Liver (tissue), 9 donors: ENCODE measurements around the gene CDK11B. TPM values are rescaled to one million over a fixed set of nuclear protein-coding genes. Genes with fewer than 3 reads are reported as not detected.
A peak's percentile ranks its signal among the peaks of the same experiment; 100 is the strongest.

Experiments
- DNase-seq: peaks from one replicate; pipeline ENCODE4 v3.0.0-alpha.2; 2017; ENCODE audit warnings: low spot score
- H3K27ac ChIP-seq, 2 donors: one replicate each; pipeline ENCODE4 v1.7.0; 2013; ENCODE audit warnings: inconsistent platforms in 2 of 2, low read length in 2 of 2, control low read depth in 1 of 2, low read depth in 1 of 2, mild to moderate bottlenecking in 1 of 2
- H3K27me3 ChIP-seq, 4 donors: one replicate each; pipeline versions ENCODE4 v1.6.1 to v1.7.0; 2013; ENCODE audit warnings: low read length in 3 of 4, inconsistent platforms in 1 of 4, mild to moderate bottlenecking in 1 of 4, moderate library complexity in 1 of 4; ENCODE audit not compliant: control insufficient read depth in 4 of 4, insufficient read depth in 4 of 4
- H3K36me3 ChIP-seq, 4 donors: one replicate each; pipeline versions ENCODE4 v1.6.1 to v1.7.0; 2013; ENCODE audit warnings: low read length in 3 of 4, mild to moderate bottlenecking in 3 of 4, low read depth in 1 of 4, moderate library complexity in 1 of 4; ENCODE audit not compliant: control insufficient read depth in 4 of 4, insufficient read depth in 3 of 4
- H3K4me1 ChIP-seq, 4 donors: one replicate each; pipeline versions ENCODE4 v1.6.1 to v1.7.0; 2013; ENCODE audit warnings: low read length in 3 of 4, mild to moderate bottlenecking in 3 of 4, moderate library complexity in 1 of 4; ENCODE audit not compliant: control insufficient read depth in 4 of 4, insufficient read depth in 4 of 4
- H3K4me3 ChIP-seq, 3 donors: one replicate each; pipeline versions ENCODE4 v1.6.1 to v1.7.0; 2013; ENCODE audit warnings: low read length in 3 of 3, control low read depth in 1 of 3, low read depth in 1 of 3, mild to moderate bottlenecking in 1 of 3
- H3K9ac ChIP-seq, 2 donors: one replicate each; pipeline ENCODE4 v1.7.0; 2013; ENCODE audit warnings: low read length in 2 of 2, mild to moderate bottlenecking in 2 of 2, moderate library complexity in 2 of 2, control low read depth in 1 of 2, low read depth in 1 of 2
- H3K9me3 ChIP-seq, 4 donors: one replicate each; pipeline versions ENCODE4 v1.6.1 to v1.7.0; 2013; ENCODE audit warnings: low read length in 3 of 4; ENCODE audit not compliant: control insufficient read depth in 4 of 4
- ATF3 ChIP-seq: IDR thresholded peaks from 2 replicates; pipeline ENCODE4 v1.6.1; 2016; ENCODE audit warnings: antibody characterized with exemption
- CTCF ChIP-seq: fragments of 150-350 bp; IDR thresholded peaks from 2 replicates; pipeline ENCODE4 v1.5.1; 2017; ENCODE audit warnings: improper control_type of control experiment, low read depth, low read length; ENCODE audit not compliant: missing input control
- EGR1 ChIP-seq, 2 donors: IDR thresholded peaks; 2 replicates each; pipeline ENCODE4 v1.6.1; 2016 to 2018; ENCODE audit warnings: antibody characterized with exemption in 2 of 2, low read depth in 2 of 2
- FOXA1 ChIP-seq: IDR thresholded peaks from 2 replicates; pipeline ENCODE4 v1.6.1; 2016; ENCODE audit warnings: antibody characterized with exemption
- FOXA2 ChIP-seq: IDR thresholded peaks from 2 replicates; pipeline ENCODE4 v1.6.1; 2016; ENCODE audit warnings: antibody characterized with exemption
- GABPA ChIP-seq, 2 donors: IDR thresholded peaks in 1 of 2; conservative IDR thresholded peaks in 1 of 2; 2 replicates each; pipeline ENCODE4 v1.6.1; 2016; ENCODE audit warnings: antibody characterized with exemption in 2 of 2, mild to moderate bottlenecking in 1 of 2, moderate library complexity in 1 of 2
- HNF4G ChIP-seq: IDR thresholded peaks from 2 replicates; pipeline ENCODE4 v1.6.1; 2016; ENCODE audit warnings: antibody characterized with exemption
- MAX ChIP-seq: IDR thresholded peaks from 2 replicates; pipeline ENCODE4 v1.6.1; 2016; ENCODE audit warnings: antibody characterized with exemption
- NR2F2 ChIP-seq: IDR thresholded peaks from 2 replicates; pipeline ENCODE4 v1.6.1; 2016; ENCODE audit warnings: antibody characterized with exemption
- SP1 ChIP-seq: IDR thresholded peaks from 2 replicates; pipeline ENCODE4 v1.6.1; 2018; ENCODE audit warnings: antibody characterized with exemption, mild to moderate bottlenecking
- TAF1 ChIP-seq: conservative IDR thresholded peaks from 2 replicates; pipeline ENCODE4 v1.6.1; 2016; ENCODE audit warnings: antibody characterized with exemption, mild to moderate bottlenecking
- YY1 ChIP-seq: IDR thresholded peaks from 2 replicates; pipeline ENCODE4 v1.6.1; 2016; ENCODE audit warnings: antibody characterized with exemption, mild to moderate bottlenecking
- WGBS: extraction: QIAGEN DNeasy Blood & Tissue Kit; methylation state at CpG from one replicate; pipeline ENCODE4 v1.1.7; 2013; 5-methylcytosine and 5-hydroxymethylcytosine counted together
- polyA plus RNA-seq, 2 donors: library from polyadenylated mRNA; stranded (reverse) in 1 of 2; unstranded in 1 of 2; fragments of 200-250 nt in 1 of 2; fragments of >200 nt in 1 of 2; fragmentation: Nextera tagmentation in 1 of 2; extraction: Ambion mirVana in 1 of 2; gene quantifications; one replicate each; pipeline versions ENCODE4 v1.2.1 to v1.2.3, GENCODE V29; 2013 to 2015
- total RNA-seq, 2 donors: library from RNA; depleted of rRNA; stranded (reverse); fragments of >200 nt; gene quantifications; one replicate each; pipeline ENCODE4 v1.2.3, GENCODE V29; 2014
- donor health status: healthy.
- donor health status: healthy.
- donor health status: healthy.
- donor health status: healthy.
- donor health status: healthy.

Gene CDK11B
- total and polyA plus RNA-seq, 4 donors, result 5.1 to 12.2 (median 7.4) TPM

- peaks cover 8 to 50% (median 42%) of the 10 kb centered on the region in 4 donors for H3K4me1 ChIP-seq
- TF ChIP-seq SP1, result no peak
- no peak for TF ChIP-seq MAX
- no peak for TF ChIP-seq HNF4G
Measured at GRCh38 chr1:1613509-1614082, 45.2 kb downstream of the CDK11B start.

GRCh38 chr1:1612104-1612400 lies 46.8 kb downstream of the CDK11B start:
- Histone ChIP-seq H3K4me3 (no peak overlapping the region), H3K27ac (no peak overlapping the region), H3K36me3 (no peaks in the 10 kb centered on the region), H3K27me3 (no peaks in the 10 kb centered on the region), H3K9ac (no peak overlapping the region), H3K9me3 (no peaks in the 10 kb centered on the region), H3K4me1 (peaks cover 8 to 41% (median 36%) of the 10 kb centered on the region in 4 donors)
- no peak for DNase-seq
- 96% methylated on average over 3 of the region's 3 CpGs for WGBS
- no peak for TF ChIP-seq HNF4G

More at GRCh38 chr1:1613509-1614082, 45.2 kb downstream of the CDK11B start:
- H3K27ac ChIP-seq, result peak overlapping the region in 1 of 2 donors; percentile 94
- WGBS, result 62% methylated on average over 11 of the region's 11 CpGs
- H3K9ac ChIP-seq, result no peak overlapping the region
- H3K9me3 ChIP-seq, result no peaks in the 10 kb centered on the region
- DNase-seq, result no peak
- H3K4me3 ChIP-seq, result no peak overlapping the region
- H3K36me3 ChIP-seq, result peaks cover 0 to 6% (median 0%) of the 10 kb centered on the region in 4 donors
- H3K27me3 ChIP-seq, result no peaks in the 10 kb centered on the region

GRCh38 chr1:1610796-1611195 lies 48.0 kb downstream of the CDK11B start:
- no peak overlapping the region for H3K4me3 ChIP-seq
- H3K9ac ChIP-seq, result no peak overlapping the region
- no peaks in the 10 kb centered on the region for H3K9me3 ChIP-seq
- no peak for DNase-seq
- WGBS, result 76% methylated on average over 9 of the region's 9 CpGs
- TF ChIP-seq FOXA2 (no peak), HNF4G (no peak), GABPA (IDR thresholded peaks at IDR 0.05 in 1 of 2, conservative IDR thresholded peaks at IDR 0.05 in 1 of 2) (no peak), SP1 (no peak), TAF1 (no peak), YY1 (no peak), FOXA1 (no peak), ATF3 (no peak)
- H3K4me1 ChIP-seq, result peaks cover 3 to 31% (median 27%) of the 10 kb centered on the region in 4 donors
- no peak overlapping the region for H3K27ac ChIP-seq
- H3K36me3 ChIP-seq, result no peaks in the 10 kb centered on the region
- no peaks in the 10 kb centered on the region for H3K27me3 ChIP-seq

- TF ChIP-seq EGR1 (IDR thresholded peaks at IDR 0.05; ENCODE audit: low read depth in 2 of 2) (no peak), HNF4G (no peak), TAF1 (no peak), NR2F2 (no peak), MAX (no peak), CTCF (no peak)
Measured at GRCh38 chr1:1609822-1610485, 48.9 kb downstream of the CDK11B start.

More at GRCh38 chr1:1609822-1610485, 48.9 kb downstream of the CDK11B start:
- WGBS, result 79% methylated on average over 12 of the region's 12 CpGs
- Histone ChIP-seq H3K36me3 (no peaks in the 10 kb centered on the region), H3K9ac (no peak overlapping the region), H3K27me3 (no peaks in the 10 kb centered on the region), H3K4me1 (peaks cover 3 to 30% (median 25%) of the 10 kb centered on the region in 4 donors), H3K27ac (no peak overlapping the region), H3K4me3 (no peak overlapping the region), H3K9me3 (no peaks in the 10 kb centered on the region)
- DNase-seq, result no peak
